PC-9 (cell line): ENCODE results near the gene ANXA1. TPM values are rescaled to one million over a fixed set of nuclear protein-coding genes. Genes with fewer than 3 reads are reported as not detected.

Experiments used
- BruUV-seq: library from RNA; stranded (reverse); fragments of 400-500 nt; replicated peaks from 2 replicates; lab custom pipeline; 2021; lab: Mats Ljungman, UMichigan
- CTCF ChIA-PET: fragments of 300-600 bp; sonication (Branson Sonifier 250); formaldehyde crosslinking; loops from one replicate; lab custom pipeline; 2022; ENCODE audit warnings: antibody characterized with exemption; lab: Charles Lee
- POLR2A ChIA-PET: fragments of 300-600 bp; sonication (Branson Sonifier 250); formaldehyde crosslinking; loops from one replicate; lab custom pipeline; 2022; ENCODE audit warnings: antibody characterized with exemption; ENCODE audit not compliant: unreplicated experiment; lab: Charles Lee
- DNase-seq, 2 experiments: peaks; one replicate each; pipeline versions ENCODE4 v3.0.0 to v3.0.0-alpha.2; 2015 to 2022; ENCODE audit warnings: mixed read lengths in 1 of 2
- H2AFZ ChIP-seq: fragments of 200-600 bp; sonication (generic); 2 replicates; pipeline ENCODE4 v1.8.1; 2017; ENCODE audit warnings: antibody characterized with exemption
- H3F3A ChIP-seq: fragments of 200-600 bp; sonication (generic); 2 replicates; pipeline ENCODE4 v1.8.1; 2017; ENCODE audit warnings: antibody characterized with exemption, mild to moderate bottlenecking, low read depth; ENCODE audit not compliant: insufficient read depth
- H3K27ac ChIP-seq: fragments of 200-600 bp; sonication (generic); 2 replicates; pipeline ENCODE4 v1.6.1; 2016; ENCODE audit warnings: mixed run types
- H3K27me3 ChIP-seq: fragments of 200-600 bp; sonication (generic); 2 replicates; pipeline ENCODE4 v1.6.1; 2016; ENCODE audit warnings: low read depth, mixed run types; ENCODE audit not compliant: insufficient read depth
- H3K36me3 ChIP-seq: fragments of 200-600 bp; sonication (generic); 2 replicates; pipeline ENCODE4 v1.6.1; 2016; ENCODE audit warnings: low read depth, mixed run types
- H3K4me1 ChIP-seq: fragments of 200-600 bp; sonication (generic); replicated peaks from 2 replicates; pipeline ENCODE4 v1.6.1; 2016; ENCODE audit warnings: mixed run types; ENCODE audit not compliant: insufficient read depth
- H3K4me2 ChIP-seq: fragments of 200-600 bp; sonication (generic); 2 replicates; pipeline ENCODE4 v1.6.1; 2017; ENCODE audit warnings: mixed run types
- H3K4me3 ChIP-seq: fragments of 200-600 bp; sonication (generic); 2 replicates; pipeline ENCODE4 v1.6.1; 2016; ENCODE audit warnings: mixed run types
- H3K79me2 ChIP-seq: fragments of 200-600 bp; sonication (generic); 2 replicates; pipeline ENCODE4 v1.6.1; 2017; ENCODE audit warnings: low read depth, mixed run types
- H3K9me2 ChIP-seq: fragments of 200-600 bp; sonication (generic); 2 replicates; pipeline ENCODE4 v1.8.1; 2017; ENCODE audit warnings: mild to moderate bottlenecking; ENCODE audit not compliant: insufficient read depth
- H3K9me3 ChIP-seq: fragments of 200-600 bp; sonication (generic); 2 replicates; pipeline ENCODE4 v1.8.1; 2016; ENCODE audit warnings: low read depth; ENCODE audit not compliant: insufficient read depth
- H4K20me1 ChIP-seq: fragments of 200-600 bp; sonication (generic); 2 replicates; pipeline ENCODE4 v1.8.1; 2017; ENCODE audit not compliant: insufficient read depth
- CTCF ChIP-seq: fragments of 200-600 bp; sonication (generic); conservative IDR thresholded peaks from 2 replicates; pipeline ENCODE4 v1.6.1; 2017; ENCODE audit warnings: mixed run types, antibody characterized with exemption, mild to moderate bottlenecking, moderate library complexity
- EZH2 ChIP-seq: fragments of 200-600 bp; sonication (generic); IDR thresholded peaks from 2 replicates; pipeline ENCODE4 v1.8.0; 2017; ENCODE audit warnings: antibody characterized with exemption, low read depth
- intact Hi-C: fragments of 100-400 bp; cut with micrococcal nuclease; formaldehyde crosslinking; loops from one replicate; pipeline ENCODE4 v1.10.0; 2022; ENCODE audit not compliant: unreplicated experiment
- total RNA-seq: library from RNA; stranded (reverse); gene quantifications from 2 replicates; pipeline ENCODE4 v1.2.3, GENCODE V29; 2021

Gene ANXA1
- total RNA-seq, 1 experiment from 2014 or later = 753 TPM

GRCh38 chr9:73152953-73153352 lies 1.3 kb downstream of the ANXA1 start:
- Histone ChIP-seq H2AFZ (no peak overlapping the region), H3K79me2 (peaks cover 15% of the 10 kb centered on the region; the same call in 1 of the 2 replicates), H3K4me2 (peak overlapping the region; percentile 56), H3K9me3 (peaks cover 26% of the 10 kb centered on the region), H3F3A (peaks cover 32% of the 10 kb centered on the region; the same call in 1 of the 2 replicates), H3K9me2 (no peaks in the 10 kb centered on the region), H4K20me1 (no peaks in the 10 kb centered on the region), H3K27me3 (no peaks in the 10 kb centered on the region), H3K4me3 (peak overlapping the region; percentile 55; the same call in 1 of the 2 replicates), H3K27ac (peak overlapping the region; percentile 52), H3K36me3 (peaks cover 9% of the 10 kb centered on the region; the same call in 1 of the 2 replicates), H3K4me1 (peaks cover 50% of the 10 kb centered on the region)
- POLR2A ChIA-PET = interaction anchor here (0.6 to 1.4 kb wide), 5 partner anchors 9 to 990 kb away, joined by 3 to 16 read pairs (median 4); no protein-coding TSS in a partner anchor
- intact Hi-C loops = loop anchor here (1.0 to 10.0 kb wide), 2 partner anchors 26 to 1008 kb away; partner anchors contain the start of gene GDA
- no peak for DNase-seq
- TF ChIP-seq EZH2 (no peak), CTCF (no peak)
- CTCF ChIA-PET = interaction anchor here (0.5 to 1.1 kb wide), 3 partner anchors 16 to 1934 kb away, joined by 3 to 4 read pairs (median 4); no protein-coding TSS in a partner anchor
- no TSS peak for BruUV-seq

- no TSS peak for BruUV-seq
- H3K4me2 ChIP-seq = peak overlapping the region; percentile 56
- H3K27me3 ChIP-seq = no peaks in the 10 kb centered on the region
- no peak overlapping the region for H2AFZ ChIP-seq
- H3K36me3 ChIP-seq = peaks cover 9% of the 10 kb centered on the region; the same call in 1 of the 2 replicates
- ChIA-PET POLR2A (no interaction called here), CTCF (no interaction called here)
- H3K4me1 ChIP-seq = peaks cover 41% of the 10 kb centered on the region
- no peaks in the 10 kb centered on the region for H4K20me1 ChIP-seq
- TF ChIP-seq CTCF (no peak), EZH2 (no peak)
- peaks cover 15% of the 10 kb centered on the region; the same call in 1 of the 2 replicates for H3K79me2 ChIP-seq
- H3K4me3 ChIP-seq = peak overlapping the region; percentile 55; the same call in 1 of the 2 replicates
- DNase-seq = peak in 1 of 2 experiments; percentile 45
- H3F3A ChIP-seq = peaks cover 25% of the 10 kb centered on the region; the same call in 1 of the 2 replicates
- no peaks in the 10 kb centered on the region for H3K9me2 ChIP-seq
- H3K27ac ChIP-seq = no peak overlapping the region
- intact Hi-C loops = loop anchor here (1.0 to 10.0 kb wide), 3 partner anchors 25 to 1009 kb away; partner anchors contain the start of gene GDA
- peaks cover 26% of the 10 kb centered on the region for H3K9me3 ChIP-seq
These were observed 2.1 kb downstream of the ANXA1 start for GRCh38 chr9:73153793-73154227.

- DNase-seq = no peak
- Histone ChIP-seq H3K9me3 (peaks cover 26% of the 10 kb centered on the region), H3K4me3 (peak overlapping the region; percentile 55; the same call in 1 of the 2 replicates), H3K36me3 (peaks cover 9% of the 10 kb centered on the region; the same call in 1 of the 2 replicates), H4K20me1 (no peaks in the 10 kb centered on the region), H3K27ac (no peak overlapping the region), H3K9me2 (no peaks in the 10 kb centered on the region), H3K4me1 (peaks cover 37% of the 10 kb centered on the region), H3K4me2 (peak overlapping the region; percentile 56; the same call in 1 of the 2 replicates), H3K79me2 (peaks cover 15% of the 10 kb centered on the region; the same call in 1 of the 2 replicates), H2AFZ (no peak overlapping the region), H3K27me3 (no peaks in the 10 kb centered on the region), H3F3A (peaks cover 20% of the 10 kb centered on the region; the same call in 1 of the 2 replicates)
- ChIA-PET CTCF (no interaction called here), POLR2A (interaction anchor here (0.6 kb wide), 1 partner anchor 175 kb away, joined by 5 read pairs; no protein-coding TSS in a partner anchor)
- no TSS peak for BruUV-seq
- intact Hi-C loops = loop anchor here (2.0 to 10.0 kb wide), 2 partner anchors 47 to 1009 kb away; partner anchors contain the start of gene GDA
- no peak for TF ChIP-seq EZH2
- no peak for TF ChIP-seq CTCF
These were observed 2.6 kb downstream of the ANXA1 start for GRCh38 chr9:73154271-73154670.
